Measurements from ENCODE around the gene SRPRB.

SRPRB gene

DNA sequence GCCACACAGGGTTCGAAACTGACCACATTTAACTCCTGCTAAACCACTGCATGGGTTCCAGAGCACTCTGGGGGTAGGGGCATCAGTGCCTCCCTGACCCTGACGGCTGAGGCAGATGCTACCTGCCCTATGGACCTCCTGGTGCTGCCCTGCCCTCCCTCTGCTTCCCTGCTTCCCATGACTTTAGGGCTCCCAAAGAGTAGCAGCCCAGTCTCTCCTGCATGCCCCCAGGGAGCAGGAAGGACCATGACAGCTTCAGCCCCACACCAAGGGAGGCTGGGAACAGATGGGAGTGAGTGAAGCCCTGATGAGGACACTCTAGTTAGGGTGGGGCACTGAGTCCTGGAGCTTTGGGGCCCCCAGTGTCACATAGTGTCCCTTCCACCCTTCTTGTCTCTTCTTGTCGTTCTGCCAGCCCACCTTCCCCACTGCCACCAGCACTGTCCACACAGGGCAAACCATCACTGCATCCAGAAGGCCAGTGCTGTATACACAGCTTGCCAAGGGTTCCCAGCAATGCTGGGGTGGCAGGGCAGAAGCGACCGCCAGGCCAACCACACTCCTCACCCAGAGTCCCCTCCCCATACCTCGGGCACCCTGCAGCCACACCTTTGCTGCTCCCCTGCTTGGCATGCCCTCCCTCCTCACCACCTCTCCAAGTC, 31.0 kb downstream of the SRPRB start:
- H3K9me2 ChIP-seq (replicated peaks; ENCODE audit: control insufficient read depth, low read length), result no peaks in the 10 kb centered on the region
- no peaks in the 10 kb centered on the region for H3K36me3 ChIP-seq (ENCODE audit: control insufficient read depth, low read length)
- TF ChIP-seq EZH2phosphoT487 (IDR thresholded peaks at IDR 0.05; ENCODE audit: borderline replicate concordance, low read length) (no peak), CTCF (IDR thresholded peaks at IDR 0.05; ENCODE audit: low read depth, low read length, poor library complexity, severe bottlenecking) (no peak)
- no peaks in the 10 kb centered on the region for H3F3A ChIP-seq (ENCODE audit: control insufficient read depth, insufficient read depth)
- H3K27me3 ChIP-seq (ENCODE audit: control insufficient read depth, low read length), result no peaks in the 10 kb centered on the region
- H3K9me3 ChIP-seq (ENCODE audit: control insufficient read depth, insufficient read depth, low read length), result no peaks in the 10 kb centered on the region
- H4K20me1 ChIP-seq (ENCODE audit: control insufficient read depth, insufficient read depth, low read depth, low read length), result no peaks in the 10 kb centered on the region
- no peaks in the 10 kb centered on the region for H3K4me1 ChIP-seq (ENCODE audit: control insufficient read depth, low read length)
- no peaks in the 10 kb centered on the region for H3K79me2 ChIP-seq (ENCODE audit: control insufficient read depth, low read length)
- no peak overlapping the region for H3K4me3 ChIP-seq (ENCODE audit: low read length)
- no peak overlapping the region for H3K27ac ChIP-seq (ENCODE audit: low read depth, low read length)
- no peak overlapping the region for H3K4me2 ChIP-seq (ENCODE audit: low read length)

GRCh38 chr3:133837487-133838295, 32.1 kb downstream of the SRPRB start:
- Histone ChIP-seq H3K4me1 (ENCODE audit: control insufficient read depth, low read length) (no peaks in the 10 kb centered on the region), H3K79me2 (ENCODE audit: control insufficient read depth, low read length) (no peaks in the 10 kb centered on the region), H3K27ac (ENCODE audit: low read depth, low read length) (no peak overlapping the region), H3K9me3 (ENCODE audit: control insufficient read depth, insufficient read depth, low read length) (no peaks in the 10 kb centered on the region), H3K27me3 (ENCODE audit: control insufficient read depth, low read length) (no peaks in the 10 kb centered on the region), H4K20me1 (ENCODE audit: control insufficient read depth, insufficient read depth, low read depth, low read length) (no peaks in the 10 kb centered on the region), H3K4me2 (ENCODE audit: low read length) (no peak overlapping the region), H3K36me3 (ENCODE audit: control insufficient read depth, low read length) (no peaks in the 10 kb centered on the region), H3K4me3 (ENCODE audit: low read length) (no peak overlapping the region), H3F3A (ENCODE audit: control insufficient read depth, insufficient read depth) (no peaks in the 10 kb centered on the region), H3K9me2 (replicated peaks; ENCODE audit: control insufficient read depth, low read length) (no peaks in the 10 kb centered on the region)
- TF ChIP-seq EZH2phosphoT487 (IDR thresholded peaks at IDR 0.05; ENCODE audit: borderline replicate concordance, low read length) (no peak), CTCF (IDR thresholded peaks at IDR 0.05; ENCODE audit: low read depth, low read length, poor library complexity, severe bottlenecking) (no peak)

- Histone ChIP-seq H3K27me3 (ENCODE audit: control insufficient read depth, low read length) (no peaks in the 10 kb centered on the region; the same call in 1 of the 2 replicates), H3K4me2 (ENCODE audit: low read length) (no peak overlapping the region), H3K36me3 (ENCODE audit: control insufficient read depth, low read length) (no peaks in the 10 kb centered on the region), H3K79me2 (ENCODE audit: control insufficient read depth, low read length) (no peaks in the 10 kb centered on the region), H3F3A (ENCODE audit: control insufficient read depth, insufficient read depth) (no peaks in the 10 kb centered on the region), H3K9me2 (replicated peaks; ENCODE audit: control insufficient read depth, low read length) (no peaks in the 10 kb centered on the region), H3K4me1 (ENCODE audit: control insufficient read depth, low read length) (no peaks in the 10 kb centered on the region), H3K4me3 (ENCODE audit: low read length) (no peak overlapping the region), H3K27ac (ENCODE audit: low read depth, low read length) (no peak overlapping the region), H3K9me3 (ENCODE audit: control insufficient read depth, insufficient read depth, low read length) (no peaks in the 10 kb centered on the region), H4K20me1 (ENCODE audit: control insufficient read depth, insufficient read depth, low read depth, low read length) (no peaks in the 10 kb centered on the region)
- no peak for TF ChIP-seq CTCF (IDR thresholded peaks at IDR 0.05; ENCODE audit: low read depth, low read length, poor library complexity, severe bottlenecking)
- TF ChIP-seq EZH2phosphoT487 (IDR thresholded peaks at IDR 0.05; ENCODE audit: borderline replicate concordance, low read length), result no peak
Observed at GRCh38 chr3:133838296-133838789, 32.7 kb downstream of the SRPRB start.
